SKM-1 (cell line): ENCODE results near the gene CDH18.
"Not testable (repeated sequence)": the region's sequence is repeated elsewhere in the genome, so short reads cannot be mapped to it uniquely, and the experiment has no call there.

Experiments
- DNase-seq: peaks from one replicate; lab custom pipeline; 2025; ENCODE audit not compliant: unreplicated experiment; lab: John Stamatoyannopoulos, UW

Gene CDH18

DNA sequence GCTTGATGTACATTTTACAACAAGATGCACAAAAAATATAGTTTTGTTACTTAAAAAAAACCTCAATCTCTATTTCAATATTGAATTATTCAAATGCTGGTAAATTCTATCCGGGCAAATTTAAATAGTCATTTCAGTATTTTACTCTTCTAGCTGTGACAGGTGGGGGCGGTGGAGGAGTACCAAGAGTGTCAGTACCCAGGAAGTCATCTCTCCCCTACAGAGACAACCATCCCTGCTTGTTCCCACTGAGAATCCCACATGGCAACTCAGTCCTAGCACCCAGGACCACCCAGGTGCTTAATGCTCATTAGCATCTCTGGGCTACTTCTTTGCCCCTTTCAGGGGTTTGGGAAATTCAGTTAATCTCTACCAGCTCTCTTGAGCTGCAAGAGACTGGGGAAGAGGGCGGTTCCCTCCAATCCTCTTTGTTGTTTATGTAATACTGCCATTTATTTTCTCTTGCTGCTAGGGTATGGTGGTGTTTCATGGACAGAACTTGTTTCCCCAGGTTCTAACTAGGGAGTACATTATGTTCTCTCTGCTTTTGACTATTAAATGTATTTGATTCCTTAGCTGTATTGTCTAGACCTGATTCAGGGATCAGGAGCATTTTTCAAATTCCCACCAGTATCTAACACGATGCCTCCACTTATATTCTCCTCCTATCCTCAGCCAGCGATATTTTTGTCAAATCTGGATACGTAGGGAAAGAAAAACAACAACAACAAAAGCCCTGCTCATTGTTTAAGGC is 122.5 kb downstream of the CDH18 start:
- no peak for DNase-seq

DNA sequence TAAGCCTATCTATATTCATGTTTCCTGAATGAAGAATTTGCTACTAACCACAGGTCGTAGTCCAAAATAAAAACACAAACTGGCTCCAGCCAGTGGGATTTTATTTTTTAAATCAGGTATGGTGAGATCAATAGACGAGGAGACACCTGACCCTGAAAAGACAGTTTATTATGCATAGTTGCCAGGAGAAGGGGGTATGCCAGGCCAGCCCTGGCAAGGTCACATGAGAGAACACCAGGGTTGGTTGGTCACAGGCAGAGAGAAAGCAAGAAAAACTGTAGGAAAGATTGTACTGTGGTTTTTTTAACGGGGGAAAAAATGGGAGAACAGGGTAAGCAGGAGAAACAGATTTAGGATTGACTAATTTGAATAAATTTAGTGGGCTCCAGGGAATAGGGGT is 125.3 kb downstream of the CDH18 start:
- DNase-seq: no peak

DNA sequence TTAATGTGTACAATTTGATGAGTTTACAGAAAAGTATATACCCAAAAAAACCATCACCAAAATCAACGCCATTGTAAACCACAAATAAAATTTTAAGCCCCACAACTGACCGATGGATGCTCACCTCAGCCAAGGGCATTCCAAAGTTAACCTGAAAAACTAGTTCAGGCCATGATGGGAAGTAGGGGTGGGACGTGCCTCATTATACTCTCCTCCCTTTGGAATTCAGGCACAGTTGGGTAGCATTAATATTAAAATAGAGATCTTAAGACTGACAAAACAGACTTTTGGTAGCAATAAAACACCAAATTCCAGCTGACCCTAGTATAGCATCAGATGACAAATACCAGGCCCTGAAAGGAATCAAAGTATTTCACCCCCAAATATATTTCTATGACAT is 129.0 kb downstream of the CDH18 start:
- DNase-seq: no peak

DNA sequence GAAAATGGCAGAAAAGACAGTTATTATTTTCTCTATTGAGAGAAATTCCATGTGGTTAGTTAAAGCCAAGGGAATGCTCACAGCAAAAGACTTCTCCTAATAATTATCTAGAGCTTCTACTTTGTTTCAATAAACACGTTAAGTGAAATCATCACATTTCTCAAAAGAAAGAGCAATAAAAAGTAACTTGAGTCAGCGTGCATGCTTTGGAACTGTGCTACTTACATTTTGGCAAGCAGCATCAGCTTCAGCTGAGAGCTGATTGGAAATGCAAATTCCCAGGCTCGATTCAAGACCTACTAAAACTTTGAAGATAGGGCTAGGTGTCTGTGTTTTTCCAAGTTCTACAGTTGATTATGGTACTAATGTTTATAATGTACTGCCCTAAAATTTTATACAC is 132.1 kb downstream of the CDH18 start:
- no peak for DNase-seq

DNA sequence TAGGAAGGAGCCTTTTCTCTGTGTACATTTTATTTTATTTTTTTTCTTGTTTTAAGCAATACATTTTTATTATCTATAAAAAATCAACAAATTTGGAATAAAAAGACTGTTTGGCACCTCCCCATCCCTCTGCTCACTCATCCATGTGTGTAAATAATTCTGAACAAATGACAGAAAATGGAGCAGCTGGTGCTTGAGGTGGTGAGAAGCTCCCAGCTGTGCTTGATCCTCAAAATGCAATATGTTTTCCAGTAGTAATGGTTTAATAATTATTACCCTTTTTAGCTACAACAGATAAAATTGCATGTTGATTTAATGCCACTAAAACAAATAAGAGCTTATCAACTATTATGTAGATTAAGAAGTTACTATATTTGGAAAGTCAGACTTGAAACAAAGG is 132.5 kb downstream of the CDH18 start:
- no peak for DNase-seq

DNA sequence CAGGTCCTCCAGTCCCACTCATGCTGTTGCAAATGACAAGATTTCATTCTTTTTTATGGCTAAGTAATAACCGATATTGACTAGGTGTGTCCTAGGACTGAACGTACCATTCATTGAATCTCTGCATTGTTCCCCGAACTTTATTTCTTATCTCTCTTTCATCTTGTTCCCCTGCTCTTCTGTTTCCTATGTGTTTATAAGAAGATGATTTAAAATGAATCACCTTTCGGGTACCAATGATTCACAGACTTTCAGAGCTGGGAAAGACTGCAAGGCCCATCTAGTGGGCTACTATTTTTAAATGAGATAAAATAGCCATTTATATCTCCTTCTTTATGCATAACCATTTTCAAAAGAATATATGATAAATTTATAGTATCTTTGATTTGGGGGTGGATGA is 133.0 kb downstream of the CDH18 start:
- no peak for DNase-seq

DNA sequence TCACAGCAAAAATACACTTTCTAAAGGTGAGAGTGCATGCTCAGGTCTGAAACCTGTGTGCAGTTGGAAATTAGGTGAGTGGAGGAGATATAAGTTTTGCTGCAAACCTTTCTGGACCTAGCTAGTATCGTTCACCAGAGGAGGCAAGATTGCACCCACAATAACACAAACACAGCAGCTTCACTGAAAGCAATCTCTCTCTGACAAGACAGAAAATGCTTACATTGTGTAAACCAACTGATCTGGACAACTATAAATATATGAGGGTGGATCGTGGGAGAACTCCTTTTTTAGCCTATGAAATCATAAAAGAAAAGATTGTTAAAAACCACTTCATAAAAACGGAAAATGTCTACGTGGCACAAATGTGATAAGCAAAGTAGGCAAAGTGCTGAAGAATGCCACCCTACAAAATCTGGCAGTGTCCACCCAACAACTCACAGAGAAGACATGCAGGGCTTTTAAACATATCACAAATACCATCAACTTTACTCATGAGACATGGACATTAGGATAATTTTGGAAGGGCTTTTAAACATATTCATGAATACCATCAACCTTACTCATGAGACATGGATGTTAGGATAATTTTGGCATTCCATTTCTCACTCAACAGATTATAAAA is 134.3 kb downstream of the CDH18 start:
- DNase-seq: no peak

DNA sequence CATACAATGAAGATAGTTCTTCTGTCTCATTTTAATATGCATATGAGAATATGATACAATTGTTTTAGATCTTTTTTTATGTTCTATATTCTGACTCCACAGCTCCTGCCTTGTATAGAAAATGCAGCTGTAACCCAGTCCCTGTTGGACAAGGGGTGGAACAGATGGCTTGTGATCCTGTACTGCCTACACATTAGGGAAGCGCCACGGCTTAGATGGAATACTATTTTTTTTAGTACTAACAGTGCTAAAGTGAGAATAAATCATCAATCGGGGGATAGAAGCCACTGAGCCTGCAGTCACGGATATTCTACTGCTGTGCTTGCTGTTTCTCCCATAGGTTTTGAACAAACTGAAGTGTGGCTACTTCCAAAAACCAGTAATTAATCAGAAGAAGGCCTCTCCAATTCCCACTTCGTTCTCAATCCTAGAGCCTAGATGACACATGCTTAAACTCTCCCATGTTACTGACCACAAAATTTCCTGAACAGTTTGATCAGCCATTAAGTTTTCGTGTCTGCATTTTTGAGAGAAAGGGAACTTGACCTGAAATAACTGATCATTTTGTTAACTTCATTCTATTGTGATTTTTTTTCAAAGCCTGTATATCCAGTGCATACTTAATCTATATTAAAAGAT is 150.3 kb downstream of the CDH18 start:
- no peak for DNase-seq

DNA sequence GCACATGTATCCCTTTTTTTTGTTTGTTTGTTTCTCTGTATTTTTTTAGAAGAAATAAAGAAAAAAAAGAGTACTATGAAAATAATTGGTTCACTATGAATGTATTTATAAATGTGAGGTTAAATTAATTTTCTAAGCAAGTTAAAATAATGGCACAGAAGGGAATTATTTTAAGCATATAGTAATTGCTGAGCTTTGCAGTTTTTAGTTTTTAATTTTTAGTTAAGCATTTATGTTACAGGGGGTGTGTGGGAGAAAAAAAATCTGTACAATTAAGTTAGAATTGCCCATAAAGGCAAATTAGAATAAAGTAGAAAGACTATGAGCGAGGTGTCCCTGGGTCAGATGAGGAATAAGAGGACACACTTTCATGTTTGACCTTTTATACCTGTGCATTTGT is 152.6 kb downstream of the CDH18 start:
- no peak for DNase-seq

DNA sequence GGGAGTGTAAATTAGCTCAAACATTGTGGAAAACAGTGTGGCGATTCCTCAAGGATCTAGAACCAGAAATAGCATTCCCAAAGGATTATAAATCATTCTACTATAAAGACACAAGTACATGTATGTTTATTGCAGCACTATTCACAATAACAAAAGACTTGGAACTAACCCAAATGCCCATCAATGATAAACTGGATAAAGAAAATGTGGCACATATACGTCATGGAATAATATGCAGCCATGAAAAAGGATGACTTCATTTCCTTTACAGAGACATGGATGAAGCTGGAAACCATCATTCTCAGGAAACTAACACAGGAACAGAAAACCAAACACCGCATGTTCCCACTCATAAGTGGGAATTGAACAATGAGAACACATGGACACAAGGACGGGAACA is 175.3 kb downstream of the CDH18 start:
- not testable (repeated sequence) for DNase-seq

DNA sequence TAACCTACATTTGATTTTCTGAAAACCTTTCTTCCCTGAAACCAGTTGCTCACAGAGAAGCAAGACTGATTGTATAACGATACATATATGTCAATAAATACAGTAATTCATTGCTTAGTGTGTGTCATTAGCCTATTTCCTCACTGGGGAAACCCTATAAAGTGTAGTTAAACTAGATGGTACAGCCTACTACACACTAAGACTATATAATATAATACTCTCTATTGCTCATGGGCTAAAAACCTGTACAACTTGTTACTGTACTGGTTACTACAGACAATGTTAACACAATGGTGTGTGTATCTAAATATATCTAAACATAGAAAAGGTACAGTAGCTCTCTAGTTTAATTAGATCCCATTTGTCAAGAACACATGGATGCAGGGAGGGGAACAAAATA is 181.2 kb downstream of the CDH18 start:
- no peak for DNase-seq

DNA sequence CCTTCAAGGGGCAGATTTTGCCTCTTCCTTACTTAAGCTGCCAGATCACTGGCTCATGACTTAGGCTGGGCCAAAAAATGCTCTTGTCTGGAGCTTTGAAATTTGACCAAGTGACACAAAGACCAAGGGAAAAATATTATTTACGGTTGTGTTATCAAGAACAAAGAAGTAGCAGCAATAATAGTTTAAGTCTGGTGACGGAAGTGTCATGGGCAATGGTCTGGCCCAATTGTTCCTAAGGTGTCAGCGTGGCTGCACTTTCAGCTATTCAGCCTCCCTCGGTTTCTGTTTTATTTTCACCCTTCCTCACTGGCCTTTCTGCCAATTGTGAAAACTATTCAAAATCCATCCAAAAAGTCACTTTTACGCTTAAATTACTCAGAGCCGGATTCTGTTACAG is 185.3 kb downstream of the CDH18 start:
- DNase-seq: no peak

DNA sequence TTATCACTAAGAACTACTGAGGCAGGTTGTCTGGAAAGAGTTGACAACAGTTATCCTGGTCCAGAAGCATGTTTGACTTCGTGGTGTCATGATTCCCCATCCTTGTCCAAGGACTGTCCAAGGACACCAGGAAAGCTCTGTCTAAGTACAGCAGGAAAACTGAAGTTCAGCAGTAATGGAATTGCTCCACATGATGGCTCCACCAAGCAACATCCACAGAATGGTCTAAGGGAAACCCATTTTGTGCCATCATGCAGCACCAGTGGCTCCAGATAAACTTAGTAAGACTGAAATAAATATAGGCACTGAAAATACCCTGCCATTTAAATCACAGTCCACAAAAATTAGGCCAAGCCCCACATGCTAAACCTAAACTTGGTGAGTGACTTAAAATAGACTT is 192.8 kb downstream of the CDH18 start:
- DNase-seq: no peak

DNA sequence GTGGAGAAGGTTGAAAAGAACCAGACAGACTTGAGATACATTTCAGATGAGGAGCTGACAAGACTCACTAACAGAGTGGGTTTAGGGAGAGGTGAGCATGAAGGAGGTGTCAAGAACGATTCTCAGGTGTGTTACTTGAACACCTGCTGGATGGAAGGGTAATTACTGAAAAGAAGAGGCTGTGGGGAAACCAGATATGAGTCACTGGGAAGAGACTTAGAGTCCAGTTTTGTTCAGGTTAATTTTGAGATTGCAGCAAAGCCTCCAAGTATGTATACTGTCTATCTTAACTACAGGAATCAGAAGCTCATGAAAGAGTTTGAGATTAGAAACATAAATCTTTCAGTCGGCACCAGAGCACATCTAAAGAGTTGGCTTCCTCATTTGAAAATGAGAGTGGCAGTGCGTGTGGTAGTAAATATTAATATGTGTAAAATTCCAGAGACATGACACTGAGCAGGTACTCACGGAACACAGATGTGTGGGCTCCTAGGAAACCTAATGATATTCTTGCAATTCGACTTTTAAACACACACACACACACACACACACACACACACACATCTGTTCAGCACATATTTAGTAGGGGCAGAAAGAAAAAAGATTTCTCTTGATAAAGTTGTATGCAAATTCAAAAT is 197.1 kb downstream of the CDH18 start:
- no peak for DNase-seq

DNA sequence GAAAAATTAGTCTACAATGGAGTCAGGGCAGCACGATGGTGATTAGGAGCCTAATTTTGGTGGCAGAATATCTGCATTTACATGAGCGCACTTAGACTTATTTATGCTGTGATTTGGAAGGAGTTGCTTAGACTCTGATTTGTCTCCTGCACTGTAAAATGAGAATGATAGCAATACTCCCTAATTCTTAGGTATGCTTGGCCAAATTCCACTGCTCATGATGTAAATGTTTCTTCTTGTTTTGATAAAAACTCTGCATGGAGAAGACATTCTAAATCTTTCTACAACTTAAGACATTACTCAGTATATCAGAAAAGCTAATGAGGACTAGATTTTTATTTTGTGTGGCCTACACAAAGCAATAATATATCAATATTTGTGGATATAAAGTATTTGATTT is 205.4 kb downstream of the CDH18 start:
- no peak for DNase-seq

DNA sequence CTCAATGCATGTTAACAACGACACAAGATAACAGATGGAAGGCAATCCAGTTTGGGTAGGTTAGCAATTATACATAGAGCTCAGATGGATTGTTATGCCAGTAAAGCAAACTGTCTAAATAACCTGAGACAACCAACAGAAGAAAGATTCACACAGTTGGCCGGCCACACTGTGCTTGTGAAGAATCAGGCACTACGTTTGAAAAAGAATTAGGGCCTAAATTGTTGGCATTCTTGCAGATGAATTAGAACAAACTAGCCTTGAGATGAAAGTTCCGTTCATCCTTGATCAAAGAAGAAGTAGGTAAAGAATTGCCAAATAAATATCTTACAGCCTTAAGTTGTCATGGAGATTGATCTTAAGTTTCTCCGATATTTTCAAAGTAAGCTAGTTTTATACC is 210.6 kb downstream of the CDH18 start:
- DNase-seq: no peak

DNA sequence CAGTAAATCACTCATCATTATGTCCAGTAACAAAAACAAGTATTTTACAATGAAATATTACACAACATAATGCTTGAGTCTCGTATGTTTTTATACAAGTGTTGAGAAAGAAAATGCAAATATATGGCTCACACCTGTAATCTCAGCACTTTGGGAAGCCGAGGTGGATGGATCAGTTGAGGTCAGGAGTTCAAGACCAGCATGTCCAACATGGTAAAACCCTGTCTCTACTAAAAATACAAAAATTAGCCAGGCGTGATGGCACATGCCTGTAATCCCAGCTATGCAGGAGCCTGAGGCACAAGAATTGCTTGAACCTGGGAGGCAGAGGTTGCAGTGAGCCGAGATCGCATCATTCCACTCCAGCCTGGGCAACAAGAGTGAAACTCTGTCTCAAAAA is 211.1 kb downstream of the CDH18 start:
- DNase-seq: not testable (repeated sequence)

DNA sequence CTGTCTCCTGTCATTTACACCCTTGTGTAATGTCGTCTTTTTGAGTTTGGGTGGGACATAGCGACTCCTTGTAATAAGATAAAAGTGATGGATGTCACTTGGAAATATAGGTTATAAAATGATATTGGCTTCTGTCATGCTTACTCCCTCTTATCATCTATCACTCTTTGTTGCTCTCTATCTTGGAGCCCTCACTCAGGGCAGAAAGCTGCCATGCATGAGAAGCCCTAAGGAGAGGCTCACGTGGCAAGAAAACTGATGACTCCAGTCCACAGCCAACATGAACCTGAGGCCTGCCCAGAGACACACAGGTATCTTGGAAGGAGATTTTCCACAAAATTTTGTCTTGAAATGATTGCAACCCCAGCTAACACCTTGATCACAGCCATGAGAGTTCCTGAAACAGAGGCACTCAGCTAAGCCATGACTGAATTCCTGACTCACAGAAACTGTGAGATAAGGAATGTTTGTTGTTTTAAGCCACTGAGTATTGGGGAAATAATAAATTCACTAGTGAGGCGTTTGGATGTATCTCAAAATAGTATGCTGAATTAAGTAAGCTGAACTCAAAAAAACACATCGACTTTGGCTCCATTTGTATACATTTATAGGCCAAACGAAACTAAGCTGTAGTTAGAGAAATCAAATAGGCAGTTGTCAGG is 216.7 kb downstream of the CDH18 start:
- no peak for DNase-seq

DNA sequence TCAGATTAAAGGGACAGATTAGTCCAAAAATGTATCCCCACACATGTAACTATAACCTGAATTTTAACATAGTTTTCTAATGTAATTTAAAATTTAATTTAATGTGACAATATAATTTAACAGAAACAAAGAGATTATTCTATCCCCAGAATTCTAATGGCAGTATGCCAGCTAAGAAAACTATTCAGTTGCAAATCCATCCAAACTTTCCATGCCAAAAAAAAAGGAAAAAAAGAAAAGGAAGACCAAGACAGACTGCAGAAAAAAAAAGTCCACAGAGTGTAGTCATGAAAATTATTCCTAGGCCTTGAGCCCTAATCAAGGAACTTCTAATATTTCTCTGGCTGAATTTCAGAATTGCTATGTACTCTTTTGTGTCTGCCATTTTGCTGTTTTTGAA is 217.6 kb downstream of the CDH18 start:
- DNase-seq: no peak

DNA sequence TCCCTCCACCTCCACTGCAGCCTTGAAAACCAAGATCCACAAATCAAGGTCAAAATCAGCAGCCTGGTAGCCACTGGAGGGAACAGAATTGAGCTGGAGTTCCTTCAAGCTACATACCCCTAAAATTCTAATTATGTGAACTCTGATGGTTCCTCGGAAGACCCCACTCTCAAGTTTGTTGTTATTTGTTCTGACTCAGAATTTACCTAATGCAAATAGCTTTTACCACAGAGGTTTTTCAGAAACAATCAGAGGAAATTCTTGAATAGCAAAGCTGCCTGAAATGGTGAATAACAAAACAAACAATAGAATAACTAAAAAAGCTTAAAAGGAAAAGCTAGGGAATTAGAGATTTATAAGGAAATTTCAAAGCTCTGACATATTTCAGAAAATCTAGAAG is 220.0 kb downstream of the CDH18 start:
- no peak for DNase-seq

DNA sequence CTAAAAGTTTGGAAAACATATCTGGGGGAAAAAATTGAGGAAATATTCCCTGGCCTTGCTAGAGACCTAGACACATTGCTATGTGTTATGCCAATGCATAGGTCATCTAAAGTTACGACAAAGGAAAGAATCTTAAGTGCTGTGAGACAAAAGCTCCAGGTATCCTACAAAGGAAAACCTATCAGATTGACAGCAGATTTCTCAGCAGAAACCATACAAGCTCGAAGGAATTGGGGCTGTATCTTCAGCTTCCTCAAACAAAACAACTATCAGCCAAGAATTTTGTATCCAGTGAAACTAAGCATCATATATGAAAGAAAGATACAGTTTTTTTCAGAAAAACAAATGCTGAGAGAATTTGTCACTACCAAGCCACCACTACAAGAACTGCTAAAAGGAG is 234.4 kb downstream of the CDH18 start:
- DNase-seq: no peak

DNA sequence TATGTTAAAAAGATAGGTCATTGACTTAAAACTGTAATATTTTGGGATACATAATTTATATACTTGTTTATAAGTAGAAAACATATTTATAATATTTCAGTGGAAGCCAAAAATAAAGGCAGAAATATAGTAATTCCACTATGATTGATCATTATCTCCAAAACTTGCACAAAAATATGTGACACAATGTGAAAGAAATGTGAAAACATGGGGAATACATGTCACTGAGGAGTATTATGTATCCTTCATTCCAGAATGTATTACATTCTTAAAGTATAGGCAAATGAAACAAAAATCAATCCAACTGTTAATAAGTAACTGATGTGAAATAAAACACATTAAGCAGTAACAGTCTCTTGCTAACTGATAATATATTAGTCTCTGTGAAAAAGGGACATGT is 236.7 kb downstream of the CDH18 start:
- no peak for DNase-seq
